ENCODE data around the gene SUDS3. TPM values are rescaled to one million over a fixed set of nuclear protein-coding genes. Genes with fewer than 3 reads are reported as not detected.

Gene SUDS3
- total and polyA plus RNA-seq, 4 donors, result 6.7 to 22.8 (median 12.3) TPM

DNA sequence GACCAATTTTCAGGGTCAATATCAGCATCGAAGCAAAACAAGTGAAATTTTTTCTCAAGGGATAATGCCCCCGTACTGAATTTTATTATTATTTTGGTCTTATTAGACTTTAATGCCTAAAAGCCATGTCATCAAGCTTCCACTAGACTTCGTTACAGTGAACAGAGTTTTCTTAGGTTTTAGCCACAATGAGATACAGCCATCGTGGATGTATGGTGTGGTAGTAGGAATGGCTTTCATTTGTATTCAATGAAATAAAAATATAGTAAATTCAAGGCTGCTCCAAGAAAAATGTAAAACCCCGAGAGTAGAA, 15.3 kb upstream of the SUDS3 start:
- H3K9me3 ChIP-seq (ENCODE audit: control insufficient read depth in 4 of 4, low read length in 3 of 4), result no peaks in the 10 kb centered on the region
- H3K27ac ChIP-seq (ENCODE audit: low read depth in 1 of 2, low read length in 2 of 2), result no peak overlapping the region
- no peak overlapping the region for H3K4me3 ChIP-seq (ENCODE audit: low read depth in 1 of 3, low read length in 3 of 3)
- peaks cover 6 to 29% (median 16%) of the 10 kb centered on the region in 4 donors for H3K4me1 ChIP-seq (ENCODE audit: control insufficient read depth in 4 of 4, insufficient read depth in 4 of 4, low read length in 3 of 4)
- no peaks in the 10 kb centered on the region for H3K36me3 ChIP-seq (ENCODE audit: control insufficient read depth in 4 of 4, insufficient read depth in 3 of 4, low read depth in 1 of 4, low read length in 3 of 4)
- no peaks in the 10 kb centered on the region for H3K27me3 ChIP-seq (ENCODE audit: control insufficient read depth in 4 of 4, insufficient read depth in 4 of 4, low read length in 3 of 4)
- 89% methylated on average over 5 of the region's 5 CpGs for WGBS
- no peak for TF ChIP-seq CTCF (IDR thresholded peaks at IDR 0.05; ENCODE audit: low read depth, low read length, missing input control)
- TF ChIP-seq RXRA (IDR thresholded peaks at IDR 0.05), result no peak
- TF ChIP-seq, protein P1, sequence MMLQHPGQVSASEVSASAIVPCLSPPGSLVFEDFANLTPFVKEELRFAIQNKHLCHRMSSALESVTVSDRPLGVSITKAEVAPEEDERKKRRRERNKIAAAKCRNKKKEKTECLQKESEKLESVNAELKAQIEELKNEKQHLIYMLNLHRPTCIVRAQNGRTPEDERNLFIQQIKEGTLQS (IDR thresholded peaks at IDR 0.05), result no peak
- no peak for TF ChIP-seq FOXA1 (IDR thresholded peaks at IDR 0.05)
- no peak for TF ChIP-seq FOXA2 (IDR thresholded peaks at IDR 0.05)
- TF ChIP-seq, protein P2, sequence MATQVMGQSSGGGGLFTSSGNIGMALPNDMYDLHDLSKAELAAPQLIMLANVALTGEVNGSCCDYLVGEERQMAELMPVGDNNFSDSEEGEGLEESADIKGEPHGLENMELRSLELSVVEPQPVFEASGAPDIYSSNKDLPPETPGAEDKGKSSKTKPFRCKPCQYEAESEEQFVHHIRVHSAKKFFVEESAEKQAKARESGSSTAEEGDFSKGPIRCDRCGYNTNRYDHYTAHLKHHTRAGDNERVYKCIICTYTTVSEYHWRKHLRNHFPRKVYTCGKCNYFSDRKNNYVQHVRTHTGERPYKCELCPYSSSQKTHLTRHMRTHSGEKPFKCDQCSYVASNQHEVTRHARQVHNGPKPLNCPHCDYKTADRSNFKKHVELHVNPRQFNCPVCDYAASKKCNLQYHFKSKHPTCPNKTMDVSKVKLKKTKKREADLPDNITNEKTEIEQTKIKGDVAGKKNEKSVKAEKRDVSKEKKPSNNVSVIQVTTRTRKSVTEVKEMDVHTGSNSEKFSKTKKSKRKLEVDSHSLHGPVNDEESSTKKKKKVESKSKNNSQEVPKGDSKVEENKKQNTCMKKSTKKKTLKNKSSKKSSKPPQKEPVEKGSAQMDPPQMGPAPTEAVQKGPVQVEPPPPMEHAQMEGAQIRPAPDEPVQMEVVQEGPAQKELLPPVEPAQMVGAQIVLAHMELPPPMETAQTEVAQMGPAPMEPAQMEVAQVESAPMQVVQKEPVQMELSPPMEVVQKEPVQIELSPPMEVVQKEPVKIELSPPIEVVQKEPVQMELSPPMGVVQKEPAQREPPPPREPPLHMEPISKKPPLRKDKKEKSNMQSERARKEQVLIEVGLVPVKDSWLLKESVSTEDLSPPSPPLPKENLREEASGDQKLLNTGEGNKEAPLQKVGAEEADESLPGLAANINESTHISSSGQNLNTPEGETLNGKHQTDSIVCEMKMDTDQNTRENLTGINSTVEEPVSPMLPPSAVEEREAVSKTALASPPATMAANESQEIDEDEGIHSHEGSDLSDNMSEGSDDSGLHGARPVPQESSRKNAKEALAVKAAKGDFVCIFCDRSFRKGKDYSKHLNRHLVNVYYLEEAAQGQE (IDR thresholded peaks at IDR 0.05), result no peak
- TF ChIP-seq SP1 (IDR thresholded peaks at IDR 0.05), result no peak
- TF ChIP-seq JUND (IDR thresholded peaks at IDR 0.05), result no peak
- TF ChIP-seq GABPA (IDR thresholded peaks at IDR 0.05 in 1 of 2, conservative IDR thresholded peaks at IDR 0.05 in 1 of 2), result no peak
- TF ChIP-seq TAF1 (conservative IDR thresholded peaks at IDR 0.05), result no peak
- TF ChIP-seq HNF4A (conservative IDR thresholded peaks at IDR 0.05), result no peak
- no peak for DNase-seq (ENCODE audit: low spot score)
- H3K9ac ChIP-seq (ENCODE audit: low read depth in 1 of 2, low read length in 2 of 2), result no peak overlapping the region

- Histone ChIP-seq H3K4me3 (ENCODE audit: low read depth in 1 of 3, low read length in 3 of 3) (no peak overlapping the region), H3K9me3 (ENCODE audit: control insufficient read depth in 4 of 4, low read length in 3 of 4) (no peaks in the 10 kb centered on the region), H3K4me1 (ENCODE audit: control insufficient read depth in 4 of 4, insufficient read depth in 4 of 4, low read length in 3 of 4) (peaks cover 1 to 21% (median 8%) of the 10 kb centered on the region in 4 donors), H3K9ac (ENCODE audit: low read depth in 1 of 2, low read length in 2 of 2) (no peak overlapping the region), H3K36me3 (ENCODE audit: control insufficient read depth in 4 of 4, insufficient read depth in 3 of 4, low read depth in 1 of 4, low read length in 3 of 4) (no peaks in the 10 kb centered on the region), H3K27me3 (ENCODE audit: control insufficient read depth in 4 of 4, insufficient read depth in 4 of 4, low read length in 3 of 4) (no peaks in the 10 kb centered on the region), H3K27ac (ENCODE audit: low read depth in 1 of 2, low read length in 2 of 2) (no peak overlapping the region)
- 91% methylated on average over 4 of the region's 4 CpGs for WGBS
- TF ChIP-seq GABPA (IDR thresholded peaks at IDR 0.05 in 1 of 2, conservative IDR thresholded peaks at IDR 0.05 in 1 of 2), result no peak
- TF ChIP-seq, protein P1 (IDR thresholded peaks at IDR 0.05), result no peak
- TF ChIP-seq, protein P3, sequence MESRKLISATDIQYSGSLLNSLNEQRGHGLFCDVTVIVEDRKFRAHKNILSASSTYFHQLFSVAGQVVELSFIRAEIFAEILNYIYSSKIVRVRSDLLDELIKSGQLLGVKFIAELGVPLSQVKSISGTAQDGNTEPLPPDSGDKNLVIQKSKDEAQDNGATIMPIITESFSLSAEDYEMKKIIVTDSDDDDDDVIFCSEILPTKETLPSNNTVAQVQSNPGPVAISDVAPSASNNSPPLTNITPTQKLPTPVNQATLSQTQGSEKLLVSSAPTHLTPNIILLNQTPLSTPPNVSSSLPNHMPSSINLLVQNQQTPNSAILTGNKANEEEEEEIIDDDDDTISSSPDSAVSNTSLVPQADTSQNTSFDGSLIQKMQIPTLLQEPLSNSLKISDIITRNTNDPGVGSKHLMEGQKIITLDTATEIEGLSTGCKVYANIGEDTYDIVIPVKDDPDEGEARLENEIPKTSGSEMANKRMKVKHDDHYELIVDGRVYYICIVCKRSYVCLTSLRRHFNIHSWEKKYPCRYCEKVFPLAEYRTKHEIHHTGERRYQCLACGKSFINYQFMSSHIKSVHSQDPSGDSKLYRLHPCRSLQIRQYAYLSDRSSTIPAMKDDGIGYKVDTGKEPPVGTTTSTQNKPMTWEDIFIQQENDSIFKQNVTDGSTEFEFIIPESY (IDR thresholded peaks at IDR 0.05), result no peak
- DNase-seq (ENCODE audit: low spot score), result no peak
Observed at GRCh38 chr12:118361889-118362288, 14.5 kb upstream of the SUDS3 start.
